Gastrocnemius medialis (tissue), 4 donors: ENCODE measurements around the gene YWHAH. TPM values are rescaled to one million over a fixed set of nuclear protein-coding genes. Genes with fewer than 3 reads are reported as not detected.

ENCODE experiments used
- ATAC-seq, 2 donors: fragments of 150-250 bp; one replicate each; pipeline ENCODE4 v1.9.1; 2016
- DNase-seq, 2 donors: peaks; one replicate each; pipeline ENCODE4 v3.0.0-alpha.2; 2019
- H3K27ac ChIP-seq, 4 donors: fragments of 200-600 bp; sonication (generic); 1 replicate in 1 of 4; 2 replicates in 3 of 4; pipeline ENCODE4 v1.5.1; 2016 to 2018; ENCODE audit warnings: mild to moderate bottlenecking in 2 of 4, moderate library complexity in 1 of 4
- H3K27me3 ChIP-seq, 3 donors: fragments of 200-600 bp; sonication (generic) in 2 of 3; 1 replicate in 1 of 3; 2 replicates in 2 of 3; pipeline versions ENCODE4 v1.5.1 to v1.6.0; 2016 to 2019; ENCODE audit warnings: mild to moderate bottlenecking in 1 of 3, moderate library complexity in 1 of 3
- H3K36me3 ChIP-seq, 2 donors: fragments of 200-600 bp; sonication (generic) in 1 of 2; one replicate each; pipeline ENCODE4 v1.5.1; 2017 to 2018
- H3K4me1 ChIP-seq, 2 donors: fragments of 200-600 bp; sonication (generic) in 1 of 2; one replicate each; pipeline ENCODE4 v1.5.1; 2016 to 2017; ENCODE audit warnings: mild to moderate bottlenecking in 2 of 2
- H3K4me3 ChIP-seq, 4 donors: fragments of 200-600 bp; sonication (generic) in 3 of 4; 1 replicate in 1 of 4; 2 replicates in 3 of 4; pipeline ENCODE4 v1.5.1; 2016 to 2019; ENCODE audit warnings: mild to moderate bottlenecking in 2 of 4
- H3K9me3 ChIP-seq, 3 donors: fragments of 200-600 bp; sonication (generic) in 2 of 3; 1 replicate in 1 of 3; 2 replicates in 2 of 3; pipeline ENCODE4 v1.5.1; 2016 to 2019
- POLR2A ChIP-seq, 2 donors: fragments of 450-650 bp; IDR thresholded peaks; one replicate each; pipeline ENCODE4 v1.6.1; 2017; ENCODE audit warnings: antibody characterized with exemption in 2 of 2, mild to moderate bottlenecking in 2 of 2, moderate library complexity in 2 of 2
- in situ Hi-C, 4 donors: fragments of 200-750 bp; cut with MboI; loops; one replicate each; pipeline versions ENCODE4 v1.15.0 to v1.8.0; 2017; ENCODE audit warnings: low sequenced_read_pairs in 4 of 4
- intact Hi-C: fragments of 100-400 bp; cut with DNase I; formaldehyde crosslinking; loops from one replicate; pipeline ENCODE4 v1.15.1; 2023; ENCODE audit warnings: low total_unique reads
- total RNA-seq, 4 donors: library from RNA; depleted of rRNA; stranded (reverse); fragments of >200 nt; gene quantifications; one replicate each; pipeline versions ENCODE4 v1.1.0 to v1.2.3, GENCODE V29; 2016
- TF ChIP-seq, protein P1 (sequence below), 5 experiments: fragments of 450-650 bp in 3 of 5; fragments of 200-600 bp in 2 of 5; sonication (generic) in 2 of 5; IDR thresholded peaks in 4 of 5; conservative IDR thresholded peaks in 1 of 5; 1 replicate in 4 of 5; 2 replicates in 1 of 5; pipeline ENCODE4 v1.5.1; 2016 to 2019; ENCODE audit warnings: antibody characterized with exemption in 5 of 5, mild to moderate bottlenecking in 3 of 5, moderate library complexity in 3 of 5

Gene YWHAH
- total RNA-seq, 4 donors from 2014 or later, result 26.6 to 65.8 (median 45.7) TPM

- Histone ChIP-seq H3K27ac (no peak overlapping the region), H3K9me3 (no peaks in the 10 kb centered on the region), H3K27me3 (no peaks in the 10 kb centered on the region), H3K4me1 (no peaks in the 10 kb centered on the region), H3K36me3 (no peaks in the 10 kb centered on the region), H3K4me3 (no peak overlapping the region)
- TF ChIP-seq, protein P1, sequence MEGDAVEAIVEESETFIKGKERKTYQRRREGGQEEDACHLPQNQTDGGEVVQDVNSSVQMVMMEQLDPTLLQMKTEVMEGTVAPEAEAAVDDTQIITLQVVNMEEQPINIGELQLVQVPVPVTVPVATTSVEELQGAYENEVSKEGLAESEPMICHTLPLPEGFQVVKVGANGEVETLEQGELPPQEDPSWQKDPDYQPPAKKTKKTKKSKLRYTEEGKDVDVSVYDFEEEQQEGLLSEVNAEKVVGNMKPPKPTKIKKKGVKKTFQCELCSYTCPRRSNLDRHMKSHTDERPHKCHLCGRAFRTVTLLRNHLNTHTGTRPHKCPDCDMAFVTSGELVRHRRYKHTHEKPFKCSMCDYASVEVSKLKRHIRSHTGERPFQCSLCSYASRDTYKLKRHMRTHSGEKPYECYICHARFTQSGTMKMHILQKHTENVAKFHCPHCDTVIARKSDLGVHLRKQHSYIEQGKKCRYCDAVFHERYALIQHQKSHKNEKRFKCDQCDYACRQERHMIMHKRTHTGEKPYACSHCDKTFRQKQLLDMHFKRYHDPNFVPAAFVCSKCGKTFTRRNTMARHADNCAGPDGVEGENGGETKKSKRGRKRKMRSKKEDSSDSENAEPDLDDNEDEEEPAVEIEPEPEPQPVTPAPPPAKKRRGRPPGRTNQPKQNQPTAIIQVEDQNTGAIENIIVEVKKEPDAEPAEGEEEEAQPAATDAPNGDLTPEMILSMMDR (IDR thresholded peaks at IDR 0.05 in 4 of 5, conservative IDR thresholded peaks at IDR 0.05 in 1 of 5), result no peak
- TF ChIP-seq POLR2A (IDR thresholded peaks at IDR 0.05), result no peak
- in situ Hi-C loops, result loop anchor here in 1 of 4 donors (25.0 kb wide), 1 partner anchor 263 kb away; the partner anchor contains the start of gene PISD
- ATAC-seq (no peak), DNase-seq (no peak)
- intact Hi-C loops, result no loop called here
These were observed 19.3 kb upstream of the YWHAH start for GRCh38 chr22:31925056-31925455.

DNA sequence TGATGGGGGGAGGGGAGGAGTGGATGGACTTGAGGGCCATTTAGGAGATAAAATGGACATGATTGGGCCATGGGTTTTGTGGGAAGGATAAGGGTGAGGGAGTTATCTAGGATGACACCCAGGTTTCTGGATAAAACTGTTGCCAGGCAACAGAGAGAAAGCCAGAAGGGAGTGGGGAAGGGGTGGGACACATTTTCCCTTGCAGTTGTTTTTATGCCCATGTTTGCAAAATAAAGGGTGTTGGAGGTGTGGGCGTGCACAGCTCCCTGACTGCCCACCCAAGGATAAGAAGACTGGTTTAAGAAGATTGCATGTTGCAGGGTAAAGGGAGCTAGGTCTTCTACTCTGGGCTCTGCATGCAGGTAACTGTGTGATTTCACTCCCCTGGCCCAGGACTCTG lies 18.3 kb upstream of the YWHAH start:
- in situ Hi-C loops, result loop anchor here in 1 of 4 donors (25.0 kb wide), 1 partner anchor 264 kb away; the partner anchor contains the start of gene PISD
- DNase-seq (no peak), ATAC-seq (no peak)
- Histone ChIP-seq H3K27me3 (no peaks in the 10 kb centered on the region), H3K9me3 (no peaks in the 10 kb centered on the region), H3K4me1 (no peaks in the 10 kb centered on the region), H3K4me3 (no peak overlapping the region), H3K36me3 (no peaks in the 10 kb centered on the region), H3K27ac (no peak overlapping the region)
- TF ChIP-seq, protein P1 (IDR thresholded peaks at IDR 0.05 in 4 of 5, conservative IDR thresholded peaks at IDR 0.05 in 1 of 5), result no peak
- TF ChIP-seq POLR2A (IDR thresholded peaks at IDR 0.05), result no peak
- intact Hi-C loops, result no loop called here

DNA sequence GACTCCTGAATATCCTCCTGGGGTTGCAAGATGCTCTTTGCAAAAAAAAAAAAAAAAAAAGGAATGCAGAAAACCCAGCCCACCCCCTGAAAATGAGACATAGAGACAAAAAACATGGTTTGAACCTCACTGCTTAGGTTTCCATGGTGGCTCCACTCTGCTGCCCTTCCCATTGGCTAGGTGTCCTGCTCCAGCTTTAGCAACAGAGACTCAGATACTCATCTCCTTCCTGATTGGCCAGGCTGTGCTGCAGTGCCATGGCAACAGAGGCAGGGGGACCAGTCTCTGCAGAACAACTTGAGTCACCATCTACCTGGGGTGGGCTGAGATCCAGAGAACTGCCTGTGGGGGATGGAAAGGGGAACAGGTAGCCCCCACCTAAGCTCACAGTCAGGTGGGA lies 17.4 kb upstream of the YWHAH start:
- intact Hi-C loops, result no loop called here
- no peak for ATAC-seq
- in situ Hi-C loops, result loop anchor here in 1 of 4 donors (25.0 kb wide), 1 partner anchor 265 kb away; the partner anchor contains the start of gene PISD
- Histone ChIP-seq H3K4me1 (no peaks in the 10 kb centered on the region), H3K9me3 (no peaks in the 10 kb centered on the region), H3K27ac (no peak overlapping the region), H3K36me3 (no peaks in the 10 kb centered on the region), H3K4me3 (no peak overlapping the region), H3K27me3 (no peaks in the 10 kb centered on the region)
- TF ChIP-seq, protein P1 (IDR thresholded peaks at IDR 0.05 in 4 of 5, conservative IDR thresholded peaks at IDR 0.05 in 1 of 5), result no peak
- TF ChIP-seq POLR2A (IDR thresholded peaks at IDR 0.05), result no peak
- DNase-seq, result no peak

- no peak for DNase-seq
- H3K27me3 ChIP-seq, result no peaks in the 10 kb centered on the region
- no peak overlapping the region for H3K27ac ChIP-seq
- no peaks in the 10 kb centered on the region for H3K4me1 ChIP-seq
- in situ Hi-C loops, result loop anchor here in 1 of 4 donors (25.0 kb wide), 1 partner anchor 265 kb away; the partner anchor contains the start of gene PISD
- no peaks in the 10 kb centered on the region for H3K36me3 ChIP-seq
- H3K9me3 ChIP-seq, result no peaks in the 10 kb centered on the region
- no peak overlapping the region for H3K4me3 ChIP-seq
- TF ChIP-seq, protein P1 (IDR thresholded peaks at IDR 0.05 in 4 of 5, conservative IDR thresholded peaks at IDR 0.05 in 1 of 5), result no peak
- no peak for TF ChIP-seq POLR2A (IDR thresholded peaks at IDR 0.05)
- intact Hi-C loops, result no loop called here
- ATAC-seq, result no peak
These were observed 16.8 kb upstream of the YWHAH start for GRCh38 chr22:31927562-31927961.
